A673 (cell line): ENCODE data around the gene HAVCR2. TPM values are rescaled to one million over a fixed set of nuclear protein-coding genes. Genes with fewer than 3 reads are reported as not detected.

Source experiments
- BruUV-seq: library from RNA; stranded (reverse); fragments of 400-500 nt; replicated peaks from 2 replicates; lab custom pipeline; 2021; lab: Mats Ljungman, UMichigan
- CTCF ChIA-PET: fragments of 300-600 bp; sonication (Branson Sonifier 250); formaldehyde crosslinking; loops from one replicate; lab custom pipeline; 2022; ENCODE audit warnings: antibody characterized with exemption; lab: Charles Lee
- POLR2A ChIA-PET: fragments of 300-600 bp; sonication (Branson Sonifier 250); formaldehyde crosslinking; loops from one replicate; lab custom pipeline; 2022; ENCODE audit warnings: antibody characterized with exemption; ENCODE audit not compliant: low non-redundant PET; lab: Charles Lee
- DNase-seq: peaks from one replicate; pipeline ENCODE4 v3.0.0-alpha.2; 2015; ENCODE audit warnings: low spot score
- H3K27ac ChIP-seq: fragments of 200-600 bp; sonication (generic); 2 replicates; pipeline ENCODE4 v1.5.1; 2016; ENCODE audit warnings: mixed run types, low read depth, mild to moderate bottlenecking, mixed read lengths, antibody characterized with exemption, low read length; ENCODE audit not compliant: poor library complexity, severe bottlenecking
- H3K27me3 ChIP-seq: fragments of 200-600 bp; sonication (generic); replicated peaks from 2 replicates; pipeline ENCODE4 v1.6.1; 2017; ENCODE audit warnings: mixed run types, low read depth, mild to moderate bottlenecking, mixed read lengths, antibody characterized with exemption, low read length; ENCODE audit not compliant: insufficient read depth, poor library complexity
- H3K36me3 ChIP-seq: fragments of 200-600 bp; sonication (generic); 2 replicates; pipeline ENCODE4 v1.6.1; 2016; ENCODE audit warnings: mixed run types, mild to moderate bottlenecking, mixed read lengths, antibody characterized with exemption, low read length; ENCODE audit not compliant: insufficient read depth, poor library complexity, severe bottlenecking
- H3K4me1 ChIP-seq: fragments of 200-600 bp; sonication (generic); 2 replicates; pipeline ENCODE4 v1.6.1; 2017; ENCODE audit warnings: mixed run types, mild to moderate bottlenecking, mixed read lengths, antibody characterized with exemption, low read length; ENCODE audit not compliant: insufficient read depth, poor library complexity, severe bottlenecking
- H3K4me3 ChIP-seq: fragments of 200-600 bp; sonication (generic); 2 replicates; pipeline ENCODE4 v1.5.1; 2016; ENCODE audit warnings: low read depth, mixed run types, mild to moderate bottlenecking, mixed read lengths, low read length; ENCODE audit not compliant: poor library complexity, severe bottlenecking
- H3K9me3 ChIP-seq: fragments of 200-600 bp; sonication (generic); 2 replicates; pipeline ENCODE4 v1.6.1; 2016; ENCODE audit warnings: mixed run types, low read depth, mild to moderate bottlenecking, mixed read lengths, antibody characterized with exemption, low read length; ENCODE audit not compliant: poor library complexity, severe bottlenecking
- EZH2 ChIP-seq: fragments of 200-600 bp; sonication (generic); IDR thresholded peaks from 2 replicates; pipeline ENCODE4 v1.6.1; 2017; ENCODE audit warnings: borderline replicate concordance, low read depth, mild to moderate bottlenecking, mixed read lengths, antibody characterized with exemption, low read length; ENCODE audit not compliant: poor library complexity, severe bottlenecking
- intact Hi-C: fragments of 100-400 bp; cut with micrococcal nuclease; formaldehyde crosslinking; loops from one replicate; pipeline ENCODE4 v1.10.0; 2022; ENCODE audit not compliant: unreplicated experiment
- total RNA-seq: library from RNA; stranded (reverse); gene quantifications from 2 replicates; pipeline ENCODE4 v1.2.3, GENCODE V29; 2021
- TF ChIP-seq, protein P1 (sequence below): fragments of 300-800, 200-600 bp; sonication (generic); conservative IDR thresholded peaks from 2 replicates; pipeline ENCODE4 v1.5.1; 2017; ENCODE audit warnings: low read depth, mild to moderate bottlenecking, antibody characterized with exemption, low read length, moderate library complexity, mixed read lengths

Gene HAVCR2
- total RNA-seq, 1 experiment from 2014 or later: 0.19 TPM

DNA sequence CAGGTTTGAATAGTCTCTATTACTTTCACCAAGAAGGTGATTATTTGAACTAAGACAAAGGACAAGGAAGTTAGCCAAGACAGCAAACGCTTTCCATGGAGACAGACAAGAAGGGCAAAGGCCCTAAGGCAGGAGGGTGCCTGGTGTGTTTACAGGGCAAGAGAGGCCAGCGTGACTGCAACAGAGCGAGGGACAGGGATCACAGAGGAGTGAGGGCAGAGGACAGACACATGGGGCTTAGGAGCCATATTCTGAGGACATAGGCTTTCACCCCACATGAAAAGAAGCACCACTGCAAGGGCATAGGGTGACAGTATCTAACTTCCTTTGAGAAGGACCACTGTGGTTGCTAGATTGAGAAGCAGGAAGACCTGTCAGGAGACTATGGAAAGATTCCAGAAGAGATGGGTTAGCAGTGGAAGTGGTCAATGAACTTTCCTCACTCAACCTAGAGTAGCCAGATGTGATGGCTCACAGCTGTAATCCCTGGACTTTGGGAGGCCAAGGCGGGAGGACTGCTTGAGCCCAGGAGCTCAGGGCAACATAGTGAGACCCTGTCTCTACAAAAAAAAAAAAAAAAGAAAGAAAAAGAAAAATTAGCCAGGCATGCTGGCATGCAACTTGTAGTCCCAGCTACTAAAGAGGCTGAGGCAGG is 44.9 kb downstream of the HAVCR2 start:
- Histone ChIP-seq H3K27ac (no peak overlapping the region), H3K4me3 (no peak overlapping the region), H3K27me3 (no peaks in the 10 kb centered on the region), H3K9me3 (no peaks in the 10 kb centered on the region), H3K36me3 (no peaks in the 10 kb centered on the region), H3K4me1 (no peaks in the 10 kb centered on the region)
- CTCF ChIA-PET: no interaction called here
- no TSS peak for BruUV-seq
- no peak for TF ChIP-seq EZH2
- TF ChIP-seq, protein P1, sequence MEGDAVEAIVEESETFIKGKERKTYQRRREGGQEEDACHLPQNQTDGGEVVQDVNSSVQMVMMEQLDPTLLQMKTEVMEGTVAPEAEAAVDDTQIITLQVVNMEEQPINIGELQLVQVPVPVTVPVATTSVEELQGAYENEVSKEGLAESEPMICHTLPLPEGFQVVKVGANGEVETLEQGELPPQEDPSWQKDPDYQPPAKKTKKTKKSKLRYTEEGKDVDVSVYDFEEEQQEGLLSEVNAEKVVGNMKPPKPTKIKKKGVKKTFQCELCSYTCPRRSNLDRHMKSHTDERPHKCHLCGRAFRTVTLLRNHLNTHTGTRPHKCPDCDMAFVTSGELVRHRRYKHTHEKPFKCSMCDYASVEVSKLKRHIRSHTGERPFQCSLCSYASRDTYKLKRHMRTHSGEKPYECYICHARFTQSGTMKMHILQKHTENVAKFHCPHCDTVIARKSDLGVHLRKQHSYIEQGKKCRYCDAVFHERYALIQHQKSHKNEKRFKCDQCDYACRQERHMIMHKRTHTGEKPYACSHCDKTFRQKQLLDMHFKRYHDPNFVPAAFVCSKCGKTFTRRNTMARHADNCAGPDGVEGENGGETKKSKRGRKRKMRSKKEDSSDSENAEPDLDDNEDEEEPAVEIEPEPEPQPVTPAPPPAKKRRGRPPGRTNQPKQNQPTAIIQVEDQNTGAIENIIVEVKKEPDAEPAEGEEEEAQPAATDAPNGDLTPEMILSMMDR: no peak
- POLR2A ChIA-PET: no interaction called here
- intact Hi-C loops: no loop called here
- no peak for DNase-seq

- Histone ChIP-seq H3K4me1 (no peaks in the 10 kb centered on the region), H3K9me3 (no peaks in the 10 kb centered on the region), H3K4me3 (no peak overlapping the region), H3K36me3 (no peaks in the 10 kb centered on the region), H3K27ac (no peak overlapping the region), H3K27me3 (no peaks in the 10 kb centered on the region)
- no peak for DNase-seq
- intact Hi-C loops: no loop called here
- ChIA-PET POLR2A (no interaction called here), CTCF (no interaction called here)
- TF ChIP-seq, protein P1: no peak
- TF ChIP-seq EZH2: no peak
- BruUV-seq: no TSS peak
Observed at GRCh38 chr5:157059891-157060290, 49.0 kb downstream of the HAVCR2 start.

- BruUV-seq: no TSS peak
- Histone ChIP-seq H3K36me3 (no peaks in the 10 kb centered on the region), H3K4me1 (no peaks in the 10 kb centered on the region), H3K27ac (no peak within 1 kb of the TSS), H3K4me3 (no peak within 1 kb of the TSS), H3K27me3 (no peaks in the 10 kb centered on the region), H3K9me3 (no peaks in the 10 kb centered on the region)
- DNase-seq: no peak
- intact Hi-C loops: no loop called here
- ChIA-PET CTCF (no interaction called here), POLR2A (no interaction called here)
- TF ChIP-seq, protein P1: no peak
- no peak for TF ChIP-seq EZH2
Observed at GRCh38 chr5:157059093-157059539, 49.7 kb downstream of the HAVCR2 start, which contains the start of gene HAVCR1. TSS of gene HAVCR1 (minus strand) at chr5:157059116. CDS start at chr5:157057943, 1,173 bp downstream.
